Skeletal muscle tissue (tissue), 4 donors: ENCODE data around the gene MEIS1. TPM values are rescaled to one million over a fixed set of nuclear protein-coding genes. Genes with fewer than 3 reads are reported as not detected.
A peak's percentile ranks its signal among the peaks of the same experiment; 100 is the strongest.

ENCODE experiments used
- H3K27ac ChIP-seq: one replicate; pipeline ENCODE4 v1.7.0; 2013; ENCODE audit warnings: mild to moderate bottlenecking, low read depth, low read length, inconsistent platforms
- H3K27me3 ChIP-seq, 3 donors: one replicate each; pipeline ENCODE4 v1.7.0; 2013; ENCODE audit warnings: low read length in 3 of 3; ENCODE audit not compliant: control insufficient read depth in 3 of 3, insufficient read depth in 3 of 3
- H3K36me3 ChIP-seq, 3 donors: one replicate each; pipeline ENCODE4 v1.7.0; 2013; ENCODE audit warnings: low read length in 3 of 3; ENCODE audit not compliant: control insufficient read depth in 3 of 3, insufficient read depth in 3 of 3
- H3K4me1 ChIP-seq, 3 donors: one replicate each; pipeline ENCODE4 v1.7.0; 2013; ENCODE audit warnings: low read length in 3 of 3, mild to moderate bottlenecking in 3 of 3; ENCODE audit not compliant: control insufficient read depth in 3 of 3, insufficient read depth in 3 of 3
- H3K4me3 ChIP-seq, 3 donors: one replicate each; pipeline ENCODE4 v1.7.0; 2013; ENCODE audit warnings: low read length in 3 of 3
- H3K9ac ChIP-seq, 3 donors: one replicate each; pipeline ENCODE4 v1.7.0; 2013; ENCODE audit warnings: low read length in 3 of 3, mild to moderate bottlenecking in 3 of 3, moderate library complexity in 2 of 3, low read depth in 1 of 3
- H3K9me3 ChIP-seq, 3 donors: one replicate each; pipeline ENCODE4 v1.7.0; 2013; ENCODE audit warnings: low read length in 3 of 3; ENCODE audit not compliant: control insufficient read depth in 3 of 3
- total RNA-seq: library from RNA; depleted of rRNA; stranded (reverse); fragments of >200 nt; gene quantifications from one replicate; pipeline ENCODE4 v1.2.3, GENCODE V29; 2014
- donor health status: Osteomylitis.

The MEIS1 gene
- total RNA-seq, 1 donor from 2014 or later, result 13.6 TPM

GRCh38 chr2:66507673-66508201 is 72.8 kb downstream of the MEIS1 start:
- Histone ChIP-seq H3K36me3 (no peaks in the 10 kb centered on the region), H3K4me1 (peaks cover 0 to 22% (median 18%) of the 10 kb centered on the region in 3 donors), H3K27ac (no peak overlapping the region), H3K9me3 (no peaks in the 10 kb centered on the region), H3K9ac (peak overlapping the region; percentile 22 to 63 (median 25)), H3K4me3 (peak overlapping the region in 1 of 3 donors; percentile 5), H3K27me3 (no peaks in the 10 kb centered on the region)

DNA sequence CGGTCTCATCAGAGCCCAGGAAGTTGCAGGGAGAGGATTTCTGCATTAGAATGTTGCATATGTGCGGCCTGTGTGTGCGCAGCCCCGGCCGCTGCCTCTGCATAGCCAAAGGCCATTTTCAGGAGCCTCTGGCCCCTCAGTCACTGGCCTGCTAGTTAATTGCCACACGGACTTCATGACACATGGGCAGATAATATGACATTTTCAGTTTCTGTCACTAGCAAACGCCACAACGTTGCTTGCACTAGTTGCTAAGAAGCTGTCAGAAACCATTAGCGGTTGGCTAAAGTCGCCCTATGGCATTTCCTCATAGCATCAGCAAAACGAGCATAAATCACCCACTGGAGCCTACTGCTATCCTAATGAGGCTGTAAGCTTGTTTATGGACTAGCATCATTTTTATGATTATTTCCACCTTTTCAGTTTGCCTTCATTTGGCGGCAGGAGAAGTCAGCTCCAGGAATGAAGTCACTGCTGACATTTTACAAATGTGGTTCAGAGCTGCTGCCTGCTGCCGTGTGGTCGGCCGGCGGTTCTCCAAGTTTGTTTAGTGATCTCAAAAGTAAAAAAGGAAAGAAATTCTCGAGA is 73.7 kb downstream of the MEIS1 start:
- Histone ChIP-seq H3K27me3 (no peaks in the 10 kb centered on the region), H3K9me3 (no peaks in the 10 kb centered on the region), H3K27ac (no peak overlapping the region), H3K4me1 (peaks cover 0 to 22% (median 18%) of the 10 kb centered on the region in 3 donors), H3K9ac (no peak overlapping the region), H3K36me3 (no peaks in the 10 kb centered on the region), H3K4me3 (no peak overlapping the region)

DNA sequence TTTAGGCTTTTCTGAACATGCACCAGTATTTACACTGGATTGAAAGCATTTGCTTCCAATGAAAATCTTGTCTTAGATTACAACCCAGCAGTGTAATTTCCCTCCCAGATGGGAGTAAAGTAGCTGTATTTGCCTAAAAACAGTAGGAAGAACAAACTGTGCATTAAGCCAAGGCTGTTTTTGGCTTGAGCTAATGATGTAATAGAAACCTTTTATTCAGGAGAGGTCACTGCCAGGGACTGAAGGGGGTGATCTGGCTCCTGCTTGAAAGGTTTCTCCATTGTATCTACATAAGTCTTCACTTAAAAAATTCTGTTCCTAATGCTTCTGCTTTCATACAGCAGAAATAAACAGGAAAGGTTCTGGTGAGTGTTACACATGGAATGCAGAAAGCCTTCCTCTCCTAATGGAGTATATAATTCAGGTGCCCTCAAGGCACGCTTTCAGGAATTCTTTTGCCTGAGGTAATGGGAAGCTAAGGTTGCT is 74.4 kb downstream of the MEIS1 start:
- Histone ChIP-seq H3K4me1 (peaks cover 0 to 22% (median 18%) of the 10 kb centered on the region in 3 donors), H3K9ac (no peak overlapping the region), H3K27ac (no peak overlapping the region), H3K27me3 (no peaks in the 10 kb centered on the region), H3K9me3 (no peaks in the 10 kb centered on the region), H3K4me3 (no peak overlapping the region), H3K36me3 (no peaks in the 10 kb centered on the region)

DNA sequence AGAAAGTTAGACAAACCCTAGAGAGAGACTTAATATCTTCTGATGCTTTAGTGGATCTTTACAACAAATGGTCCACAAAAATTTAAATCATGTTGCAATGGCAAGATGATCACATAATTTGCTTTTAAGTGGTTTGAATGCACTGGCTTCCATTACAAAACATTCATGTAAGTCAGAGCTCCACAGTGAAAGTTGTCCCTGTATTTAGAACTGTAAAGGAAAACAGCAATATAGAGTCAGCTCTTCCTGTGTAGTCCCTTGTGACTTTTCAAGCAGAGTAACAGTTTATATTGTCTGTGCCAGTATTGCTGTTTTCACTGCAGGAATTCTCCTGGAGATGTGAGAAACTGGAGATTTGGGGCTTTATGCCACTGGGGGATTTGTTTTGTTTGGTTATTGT is 77.7 kb downstream of the MEIS1 start:
- Histone ChIP-seq H3K9me3 (no peaks in the 10 kb centered on the region), H3K27ac (no peak overlapping the region)

DNA sequence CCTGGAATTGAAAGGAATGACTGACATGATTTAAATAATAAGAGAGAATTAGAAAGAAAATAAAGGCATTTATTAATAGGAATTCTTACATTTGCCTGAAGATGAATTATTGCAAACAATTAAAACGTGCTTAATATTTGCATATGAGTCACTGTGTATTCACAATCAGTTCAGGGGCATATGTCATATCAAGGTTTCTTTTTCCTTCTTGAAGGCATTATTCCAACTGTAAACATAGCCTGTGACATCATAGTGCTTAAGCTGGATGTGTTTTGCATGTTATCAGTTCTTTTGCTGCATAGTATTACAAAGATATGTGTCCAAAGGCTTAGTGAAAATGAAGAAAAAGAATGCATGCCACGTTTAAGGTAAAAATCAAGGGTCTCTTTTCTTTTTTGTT is 80.8 kb downstream of the MEIS1 start:
- H3K27me3 ChIP-seq, result no peaks in the 10 kb centered on the region
- no peak overlapping the region for H3K27ac ChIP-seq
- H3K4me1 ChIP-seq, result no peaks in the 10 kb centered on the region
- H3K9ac ChIP-seq, result no peak overlapping the region
- H3K36me3 ChIP-seq, result no peaks in the 10 kb centered on the region
- H3K4me3 ChIP-seq, result no peak overlapping the region
- H3K9me3 ChIP-seq, result no peaks in the 10 kb centered on the region

More for the DNA sequence above, 77.7 kb downstream of the MEIS1 start:
- Histone ChIP-seq H3K36me3 (no peaks in the 10 kb centered on the region), H3K27me3 (no peaks in the 10 kb centered on the region), H3K9ac (no peak overlapping the region), H3K4me3 (no peak overlapping the region), H3K4me1 (peaks cover 0 to 18% (median 10%) of the 10 kb centered on the region in 3 donors)

DNA sequence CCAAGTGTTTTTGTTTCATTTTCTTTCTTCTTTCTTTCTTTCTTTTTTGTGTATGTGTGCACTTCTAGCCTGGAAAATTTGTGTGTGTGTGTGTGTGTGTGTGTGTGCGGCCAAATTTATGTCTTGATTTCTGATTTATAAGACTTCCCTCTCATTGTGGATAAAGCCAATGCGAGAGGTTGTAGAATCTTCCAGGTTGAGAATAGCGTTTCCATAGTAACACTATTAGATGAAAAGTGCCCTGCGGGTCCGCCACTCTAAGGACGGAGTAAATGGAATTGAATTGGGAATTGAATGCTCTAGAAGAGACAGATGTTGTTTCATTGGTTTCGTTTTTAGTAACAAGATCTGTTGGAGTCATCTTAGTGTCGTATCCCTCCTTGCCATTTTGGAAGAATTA is 81.6 kb downstream of the MEIS1 start:
- Histone ChIP-seq H3K27ac (no peak overlapping the region), H3K36me3 (no peaks in the 10 kb centered on the region), H3K27me3 (no peaks in the 10 kb centered on the region), H3K4me3 (no peak overlapping the region), H3K4me1 (no peaks in the 10 kb centered on the region), H3K9me3 (no peaks in the 10 kb centered on the region), H3K9ac (no peak overlapping the region)

DNA sequence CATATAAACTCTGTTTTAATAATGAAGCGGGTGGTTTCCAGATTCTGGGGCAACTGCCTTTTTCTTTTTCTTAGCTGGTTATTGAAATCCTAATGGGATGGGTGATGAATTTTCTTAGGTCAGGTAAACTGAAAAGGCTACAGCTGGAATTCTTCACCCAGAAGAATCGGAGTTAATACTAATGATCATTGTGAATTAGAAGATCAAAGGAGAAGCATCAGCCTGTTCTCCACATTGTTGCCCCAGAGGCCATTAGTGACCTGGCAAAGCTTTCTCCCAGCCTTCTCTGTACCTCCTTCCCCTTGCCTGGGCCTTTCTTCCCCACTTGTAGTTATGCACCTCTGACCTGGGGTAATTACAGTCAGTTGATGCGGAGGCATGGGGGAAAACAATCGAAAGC is 82.8 kb downstream of the MEIS1 start:
- Histone ChIP-seq H3K4me1 (no peaks in the 10 kb centered on the region), H3K9ac (no peak overlapping the region), H3K27ac (no peak overlapping the region), H3K4me3 (no peak overlapping the region), H3K9me3 (no peaks in the 10 kb centered on the region), H3K27me3 (no peaks in the 10 kb centered on the region), H3K36me3 (no peaks in the 10 kb centered on the region)

- no peak overlapping the region for H3K4me3 ChIP-seq
- no peaks in the 10 kb centered on the region for H3K9me3 ChIP-seq
- no peaks in the 10 kb centered on the region for H3K4me1 ChIP-seq
- no peak overlapping the region for H3K9ac ChIP-seq
- H3K36me3 ChIP-seq, result no peaks in the 10 kb centered on the region
- H3K27ac ChIP-seq, result no peak overlapping the region
- H3K27me3 ChIP-seq, result no peaks in the 10 kb centered on the region
Observed at GRCh38 chr2:66519264-66519843, 84.4 kb downstream of the MEIS1 start.

DNA sequence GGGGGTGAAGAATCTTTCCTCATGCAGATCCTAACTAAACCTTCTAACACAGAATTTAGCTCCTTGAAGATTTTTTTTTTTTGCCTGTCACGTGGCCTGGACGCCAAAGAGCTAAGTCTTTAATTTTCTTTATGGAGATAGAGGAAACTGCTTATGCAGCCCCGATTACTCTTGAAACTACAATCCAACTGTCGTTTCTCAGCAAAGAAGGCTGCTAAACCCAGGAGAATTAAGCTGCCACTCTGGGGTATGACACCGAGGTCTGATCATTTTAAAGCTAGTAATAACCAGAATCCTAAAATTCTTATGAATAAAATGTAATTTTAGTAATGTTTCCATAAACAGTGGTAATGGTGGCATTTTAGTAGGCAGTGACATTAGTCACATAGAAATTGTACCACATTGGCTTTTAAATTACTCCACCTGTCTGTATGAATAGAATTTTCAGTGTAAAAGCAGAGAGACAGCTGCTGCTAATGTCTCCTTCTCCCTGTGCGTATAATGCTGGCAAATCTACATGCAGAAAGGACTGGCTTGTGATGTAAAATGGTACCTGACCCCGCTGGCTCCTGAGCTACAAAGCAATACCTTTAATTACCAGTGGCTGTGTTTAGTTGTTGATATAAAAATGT is 86.5 kb downstream of the MEIS1 start:
- H3K27ac ChIP-seq, result no peak overlapping the region
- H3K27me3 ChIP-seq, result no peaks in the 10 kb centered on the region
- H3K4me1 ChIP-seq, result no peaks in the 10 kb centered on the region
- H3K9me3 ChIP-seq, result no peaks in the 10 kb centered on the region
- H3K4me3 ChIP-seq, result no peak overlapping the region
- H3K9ac ChIP-seq, result no peak overlapping the region
- H3K36me3 ChIP-seq, result no peaks in the 10 kb centered on the region
